Esophagus muscularis mucosa (tissue), 3 donors: ENCODE data around the gene NSA2.

ENCODE experiments used
- EP300 ChIP-seq: sonication (generic); formaldehyde crosslinking; IDR thresholded peaks from one replicate; pipeline ENCODE4 v1.6.1; 2017; ENCODE audit warnings: antibody characterized with exemption
- POLR2A ChIP-seq: fragments of 450-650 bp; IDR thresholded peaks from one replicate; pipeline ENCODE4 v1.6.1; 2017; ENCODE audit warnings: antibody characterized with exemption, moderate library complexity, mild to moderate bottlenecking, low read depth
- POLR2AphosphoS5 ChIP-seq, 2 donors: sonication (generic); formaldehyde crosslinking; IDR thresholded peaks; one replicate each; pipeline ENCODE4 v1.6.1; 2017; ENCODE audit warnings: antibody characterized with exemption in 2 of 2

DNA sequence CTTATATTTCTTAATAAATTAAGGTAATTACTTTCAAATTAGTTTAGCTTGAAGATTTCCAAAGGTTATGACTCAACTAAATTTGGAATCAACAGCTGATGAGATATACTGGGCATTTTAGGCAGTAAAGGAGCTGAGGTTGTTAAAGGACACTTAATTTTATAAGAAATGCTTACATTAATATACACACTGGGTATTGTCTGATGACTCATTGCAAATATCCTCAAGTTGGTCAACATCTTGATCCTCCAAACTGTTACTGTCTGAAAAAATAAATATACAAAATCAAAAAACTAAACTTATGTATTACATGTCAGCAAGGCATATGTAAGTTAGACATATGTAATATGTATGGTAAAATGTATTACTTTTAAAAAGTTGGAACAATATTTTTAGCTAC, 3.5 kb upstream of the NSA2 start:
- no peak for TF ChIP-seq POLR2A
- no peak for TF ChIP-seq POLR2AphosphoS5 (IDR thresholded peaks at IDR 0.05)
- TF ChIP-seq EP300, result no peak
